ENCODE results near the gene PAQR5.
A peak's percentile ranks its signal among the peaks of the same experiment; 100 is the strongest.

The PAQR5 gene

DNA sequence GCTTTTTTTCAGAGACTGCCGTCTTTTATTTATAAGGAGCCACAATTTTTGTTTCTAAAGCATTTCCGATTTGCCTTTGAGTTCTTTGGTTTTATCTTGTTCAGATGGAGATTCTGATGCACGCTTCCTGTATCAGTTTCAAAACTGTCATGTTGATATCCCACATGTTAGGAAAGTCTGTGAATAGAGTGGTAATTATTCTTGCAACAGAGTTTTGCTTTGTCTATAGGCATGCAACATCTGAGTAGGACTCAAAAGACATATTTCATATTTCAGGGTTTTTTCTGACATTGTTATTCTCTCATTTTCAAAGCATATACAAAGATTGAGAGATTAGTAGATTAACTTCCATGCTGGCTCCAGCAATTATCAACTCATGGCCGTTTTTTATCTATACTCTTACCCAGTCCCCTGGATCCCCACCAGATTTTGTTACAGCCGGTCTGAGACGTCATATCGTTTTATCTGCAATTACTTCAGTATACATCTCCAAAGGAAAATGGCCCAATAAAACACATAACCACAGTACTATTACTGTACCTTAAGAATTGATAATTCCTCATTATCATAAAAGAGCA lies 22.4 kb downstream of the PAQR5 start:
- no peak overlapping the region for H3K4me3 ChIP-seq (replicated peaks; ENCODE audit: low read depth, low read length)
- no peak for DNase-seq (ENCODE audit: extremely low read depth, low read depth)
- no peak for TF ChIP-seq CTCF (IDR thresholded peaks at IDR 0.05; ENCODE audit: low read depth, low read length, missing control alignments)

DNA sequence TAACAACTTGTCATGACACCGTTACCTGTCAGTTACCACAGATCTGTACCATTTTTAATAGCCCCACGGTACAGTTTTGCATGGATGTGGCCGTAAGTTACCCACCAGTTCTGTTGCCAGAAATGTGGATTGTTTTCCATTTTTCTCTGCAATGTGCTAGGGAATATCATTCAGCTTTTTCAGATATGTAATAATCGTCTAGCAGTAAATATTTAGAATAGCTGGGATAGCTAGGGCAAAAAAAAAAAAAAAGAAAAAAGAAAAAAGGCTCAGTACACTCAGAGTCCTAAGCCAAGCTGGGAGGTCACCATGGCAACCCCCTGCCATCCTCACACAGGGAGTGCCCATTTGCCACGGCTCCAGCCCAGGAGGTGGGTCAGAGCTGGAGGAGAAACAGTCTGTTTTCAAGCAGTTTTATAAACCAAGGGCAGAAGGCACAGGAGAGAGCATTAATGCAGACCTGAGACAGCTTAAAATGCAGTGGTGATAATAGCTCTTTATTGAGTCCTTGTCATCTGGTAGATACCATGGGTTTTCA lies 25.2 kb downstream of the PAQR5 start:
- no peak overlapping the region for H3K4me3 ChIP-seq (replicated peaks; ENCODE audit: low read depth, low read length)
- no peak for TF ChIP-seq CTCF (IDR thresholded peaks at IDR 0.05; ENCODE audit: low read depth, low read length, missing control alignments)
- DNase-seq (ENCODE audit: extremely low read depth, low read depth), result no peak

DNA sequence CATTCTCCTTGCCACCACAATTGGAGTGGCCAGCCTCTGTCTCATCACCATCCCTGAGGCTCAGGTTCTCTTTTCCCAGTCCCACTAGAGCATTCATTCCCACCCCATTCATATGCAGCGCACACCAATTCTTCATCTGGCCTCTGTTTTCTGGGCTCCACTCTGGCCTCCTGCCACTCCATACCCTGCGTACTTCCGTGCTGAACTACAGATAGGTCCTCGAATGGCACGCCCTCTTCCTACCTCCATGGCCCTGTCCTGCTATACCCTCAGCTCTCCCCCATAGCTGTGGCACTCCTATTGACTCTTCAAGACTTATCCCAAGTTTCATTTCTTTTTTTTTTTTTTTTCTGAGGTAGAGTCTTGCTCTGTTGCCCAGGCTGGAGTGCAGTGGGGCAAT lies 25.9 kb downstream of the PAQR5 start:
- TF ChIP-seq CTCF (IDR thresholded peaks at IDR 0.05; ENCODE audit: low read depth, low read length, missing control alignments), result no peak

GRCh38 chr15:69325456-69325971 lies 26.8 kb downstream of the PAQR5 start:
- H3K4me3 ChIP-seq (replicated peaks; ENCODE audit: low read depth, low read length), result no peak overlapping the region
- no peak for TF ChIP-seq CTCF (IDR thresholded peaks at IDR 0.05; ENCODE audit: low read depth, low read length, missing control alignments)
- DNase-seq (ENCODE audit: extremely low read depth, low read depth), result no peak

More for the DNA sequence above, 25.9 kb downstream of the PAQR5 start:
- DNase-seq (ENCODE audit: extremely low read depth, low read depth), result no peak
- H3K4me3 ChIP-seq (replicated peaks; ENCODE audit: low read depth, low read length), result no peak overlapping the region

DNA sequence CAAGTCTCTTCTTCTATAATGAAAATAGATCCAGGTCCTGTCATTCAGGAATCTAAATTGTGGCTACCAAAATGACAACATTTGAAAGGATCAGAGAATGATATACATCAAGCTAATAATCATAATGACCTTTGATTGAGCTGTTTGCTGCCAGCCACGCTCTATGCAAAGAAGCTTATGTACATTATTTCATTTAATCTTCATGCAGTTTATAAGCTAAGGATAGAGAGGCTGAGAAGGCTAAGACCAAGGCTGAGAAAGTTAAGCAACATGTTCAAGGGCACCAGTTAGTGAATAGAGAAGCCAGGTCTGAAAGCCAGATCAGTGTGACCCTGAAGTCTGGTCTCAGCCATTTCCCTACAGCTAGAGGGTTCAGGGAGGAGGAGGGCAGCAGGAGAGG lies 29.4 kb downstream of the PAQR5 start:
- no peak for DNase-seq (ENCODE audit: extremely low read depth, low read depth)
- no peak for TF ChIP-seq CTCF (IDR thresholded peaks at IDR 0.05; ENCODE audit: low read depth, low read length, missing control alignments)
- H3K4me3 ChIP-seq (replicated peaks; ENCODE audit: low read depth, low read length), result no peak overlapping the region

DNA sequence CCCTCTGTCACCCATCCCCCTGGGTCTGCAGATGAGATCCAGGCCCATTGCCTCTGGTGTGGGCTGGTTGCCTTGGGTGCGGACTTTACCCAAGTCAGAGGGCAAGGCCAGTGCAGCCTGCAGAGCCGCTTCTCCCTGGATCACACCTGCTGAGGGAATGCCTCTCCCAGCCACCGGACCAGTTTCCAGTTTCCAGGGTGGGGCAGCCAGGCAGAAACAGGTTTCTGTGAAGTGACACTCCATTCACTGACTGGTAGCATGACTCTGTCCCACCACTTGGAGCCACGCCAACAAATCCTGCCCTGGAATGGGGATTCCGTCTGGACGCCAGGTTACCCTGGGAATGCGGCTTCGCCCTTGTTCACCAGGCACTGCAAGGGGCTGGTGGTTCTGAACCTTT lies 30.0 kb downstream of the PAQR5 start:
- DNase-seq (ENCODE audit: extremely low read depth, low read depth), result no peak
- TF ChIP-seq CTCF (IDR thresholded peaks at IDR 0.05; ENCODE audit: low read depth, low read length, missing control alignments), result no peak
- H3K4me3 ChIP-seq (replicated peaks; ENCODE audit: low read depth, low read length), result no peak overlapping the region

DNA sequence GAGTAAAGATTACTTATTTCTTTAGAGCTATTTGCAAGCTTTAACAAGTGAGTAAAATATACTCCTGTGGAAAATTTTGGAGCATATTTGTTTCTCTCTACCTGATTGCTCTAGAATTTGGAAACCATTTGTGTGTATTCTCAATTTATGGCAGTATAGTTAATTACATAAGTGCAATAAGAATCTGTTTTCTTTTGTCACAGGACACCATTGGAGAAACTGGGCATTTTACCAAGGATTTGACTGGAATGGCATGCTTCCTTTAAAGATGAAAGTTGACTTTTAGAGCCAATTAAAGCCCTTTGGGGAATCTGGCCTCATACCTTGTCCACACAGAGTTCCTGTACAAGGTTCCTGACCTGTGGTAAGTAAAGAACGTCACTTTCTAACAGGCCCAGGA lies 38.4 kb downstream of the PAQR5 start:
- TF ChIP-seq CTCF (IDR thresholded peaks at IDR 0.05; ENCODE audit: low read depth, low read length, missing control alignments), result no peak
- no peak overlapping the region for H3K4me3 ChIP-seq (replicated peaks; ENCODE audit: low read depth, low read length)
- peak; percentile 15 for DNase-seq (ENCODE audit: extremely low read depth, low read depth)

Measured in HFF-Myc (cell line).